ENCODE measurements around the gene RGS9.

RGS9 gene

DNA sequence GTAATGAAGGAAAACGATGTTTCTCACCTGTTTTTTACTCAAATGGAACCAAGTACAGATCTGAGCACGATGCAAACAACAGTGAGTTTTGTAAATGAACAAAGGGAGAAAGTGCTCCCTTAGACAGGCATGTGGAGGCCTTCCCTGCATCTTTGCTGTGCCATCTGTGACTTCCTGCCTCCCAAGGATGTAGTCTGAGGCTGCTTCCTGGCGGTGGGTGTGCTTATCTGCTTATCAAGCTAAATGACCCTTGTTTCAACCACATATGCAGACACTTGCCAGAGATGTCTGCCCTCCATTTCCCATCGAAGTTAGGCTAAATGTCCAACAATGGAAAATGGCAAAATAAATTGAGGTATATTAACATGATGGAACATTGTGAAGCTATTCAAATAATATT, 34.6 kb downstream of the RGS9 start:
- H3K27ac ChIP-seq, result no peak overlapping the region
- TF ChIP-seq, protein P1, sequence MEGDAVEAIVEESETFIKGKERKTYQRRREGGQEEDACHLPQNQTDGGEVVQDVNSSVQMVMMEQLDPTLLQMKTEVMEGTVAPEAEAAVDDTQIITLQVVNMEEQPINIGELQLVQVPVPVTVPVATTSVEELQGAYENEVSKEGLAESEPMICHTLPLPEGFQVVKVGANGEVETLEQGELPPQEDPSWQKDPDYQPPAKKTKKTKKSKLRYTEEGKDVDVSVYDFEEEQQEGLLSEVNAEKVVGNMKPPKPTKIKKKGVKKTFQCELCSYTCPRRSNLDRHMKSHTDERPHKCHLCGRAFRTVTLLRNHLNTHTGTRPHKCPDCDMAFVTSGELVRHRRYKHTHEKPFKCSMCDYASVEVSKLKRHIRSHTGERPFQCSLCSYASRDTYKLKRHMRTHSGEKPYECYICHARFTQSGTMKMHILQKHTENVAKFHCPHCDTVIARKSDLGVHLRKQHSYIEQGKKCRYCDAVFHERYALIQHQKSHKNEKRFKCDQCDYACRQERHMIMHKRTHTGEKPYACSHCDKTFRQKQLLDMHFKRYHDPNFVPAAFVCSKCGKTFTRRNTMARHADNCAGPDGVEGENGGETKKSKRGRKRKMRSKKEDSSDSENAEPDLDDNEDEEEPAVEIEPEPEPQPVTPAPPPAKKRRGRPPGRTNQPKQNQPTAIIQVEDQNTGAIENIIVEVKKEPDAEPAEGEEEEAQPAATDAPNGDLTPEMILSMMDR (IDR thresholded peaks at IDR 0.05), result no peak
- no peak for TF ChIP-seq ZFX (IDR thresholded peaks at IDR 0.05; ENCODE audit: borderline replicate concordance)

DNA sequence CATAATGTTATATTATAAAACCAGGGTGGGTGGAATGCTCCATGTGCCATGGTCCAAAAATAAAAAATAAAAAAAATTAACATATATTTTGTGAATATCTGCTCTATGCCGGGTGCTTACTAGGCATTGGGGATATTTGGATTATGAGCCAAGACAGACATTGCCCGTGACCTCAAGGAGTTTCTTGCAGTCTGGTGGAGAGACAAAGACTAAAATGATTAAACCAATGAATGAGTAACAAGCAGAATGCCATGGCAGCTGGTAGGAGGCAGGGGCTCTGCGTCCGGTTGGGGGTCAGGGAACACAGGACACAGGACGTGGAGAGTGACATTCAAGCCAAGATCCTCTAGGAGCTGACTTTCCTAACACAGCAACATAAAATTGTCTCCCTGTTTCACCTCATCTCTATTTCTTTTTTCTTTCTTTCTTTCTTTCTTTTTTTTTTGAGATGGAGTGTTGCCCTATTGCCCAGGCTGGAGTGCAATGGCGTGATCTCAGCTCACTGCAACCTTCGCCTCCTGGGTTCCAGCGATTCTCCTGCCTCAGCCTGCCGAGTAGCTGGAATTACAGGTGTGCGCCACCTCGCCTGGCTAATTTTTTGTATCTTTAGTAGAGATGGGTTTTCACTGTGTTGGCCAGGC, 35.4 kb downstream of the RGS9 start:
- no peak overlapping the region for H3K27ac ChIP-seq
- TF ChIP-seq ZFX (IDR thresholded peaks at IDR 0.05; ENCODE audit: borderline replicate concordance), result no peak
- TF ChIP-seq, protein P1 (IDR thresholded peaks at IDR 0.05), result no peak

DNA sequence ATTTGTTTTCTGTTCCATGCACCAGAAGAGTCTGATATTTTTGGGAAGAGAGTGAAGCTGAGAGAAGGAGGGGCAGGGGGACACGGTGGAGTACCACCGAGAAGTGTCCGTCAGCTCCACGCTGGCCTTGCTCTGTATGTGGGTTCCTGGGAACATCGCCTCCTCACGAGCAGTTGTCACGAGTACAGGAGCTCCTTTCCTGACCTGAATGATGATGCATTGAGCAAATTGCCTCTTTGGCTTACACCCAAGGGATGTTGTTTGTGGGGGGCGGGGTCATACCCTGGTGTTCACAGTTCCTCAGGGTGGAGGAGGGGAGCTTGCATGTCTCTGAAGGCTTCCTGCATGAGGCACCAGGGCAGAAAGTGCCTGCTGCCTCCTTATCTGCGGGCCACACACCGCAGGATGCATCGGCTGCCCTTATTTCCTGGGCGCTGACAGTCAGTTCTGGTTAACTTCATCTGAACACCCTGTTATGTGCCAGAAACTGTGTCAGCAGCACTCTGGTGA, 36.2 kb downstream of the RGS9 start:
- TF ChIP-seq, protein P1 (IDR thresholded peaks at IDR 0.05), result no peak
- TF ChIP-seq ZFX (IDR thresholded peaks at IDR 0.05; ENCODE audit: borderline replicate concordance), result no peak
- no peak overlapping the region for H3K27ac ChIP-seq

DNA sequence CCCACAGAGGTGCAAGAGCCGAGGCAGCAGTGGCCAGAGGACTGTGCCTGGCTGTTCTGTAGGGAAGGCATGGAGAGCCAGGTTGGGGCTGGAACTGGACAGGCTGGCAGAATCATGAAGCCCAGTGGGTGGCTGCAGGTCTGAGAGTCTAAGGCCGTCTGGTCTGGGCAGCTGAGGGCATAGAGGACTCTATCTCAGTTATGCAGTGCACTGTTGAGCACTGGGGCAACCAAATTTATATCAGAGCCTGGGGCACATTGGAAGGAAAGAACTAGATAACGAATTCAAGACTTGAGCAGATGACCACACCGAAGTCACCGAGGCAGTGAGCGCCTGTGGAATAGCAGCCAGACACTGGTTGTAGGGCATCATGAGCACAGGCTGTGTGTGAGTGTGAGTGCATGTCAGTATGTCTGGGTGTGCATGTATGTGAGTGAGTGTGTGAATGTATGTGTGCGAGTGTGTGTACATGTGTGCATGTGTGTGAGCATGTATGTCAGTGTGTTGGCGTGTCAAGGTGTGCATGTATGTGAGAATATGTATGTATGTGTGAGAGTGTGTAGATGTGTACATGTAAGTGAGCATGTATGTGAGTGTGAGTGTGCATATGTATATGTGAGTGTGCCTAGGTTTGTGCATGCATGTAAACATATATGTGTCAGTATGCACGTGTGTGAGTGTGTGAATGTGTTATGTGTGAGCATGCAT, 37.0 kb downstream of the RGS9 start:
- H3K27ac ChIP-seq, result no peak overlapping the region
- TF ChIP-seq, protein P1 (IDR thresholded peaks at IDR 0.05), result no peak
- TF ChIP-seq ZFX (IDR thresholded peaks at IDR 0.05; ENCODE audit: borderline replicate concordance), result no peak

DNA sequence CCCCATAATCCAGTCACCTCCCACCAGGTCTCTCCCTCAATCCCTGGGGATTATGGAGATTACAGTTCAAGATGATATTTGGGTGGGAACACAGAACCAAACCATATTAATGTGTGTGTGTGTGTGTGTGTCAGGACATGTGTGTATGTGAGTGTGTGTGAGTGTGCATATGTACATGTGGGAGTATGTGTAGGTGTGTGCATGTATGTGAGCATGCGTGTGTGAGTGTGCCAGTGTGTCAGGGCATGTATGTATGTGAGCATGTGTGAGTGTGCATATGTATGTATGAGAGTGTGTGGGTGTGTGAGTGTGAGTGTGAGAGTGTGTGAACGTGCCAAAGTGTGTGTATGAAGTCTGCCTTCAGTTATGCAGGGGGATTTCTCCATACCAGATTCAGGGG, 37.8 kb downstream of the RGS9 start:
- TF ChIP-seq, protein P1 (IDR thresholded peaks at IDR 0.05), result no peak
- TF ChIP-seq ZFX (IDR thresholded peaks at IDR 0.05; ENCODE audit: borderline replicate concordance), result no peak
- no peak overlapping the region for H3K27ac ChIP-seq

DNA sequence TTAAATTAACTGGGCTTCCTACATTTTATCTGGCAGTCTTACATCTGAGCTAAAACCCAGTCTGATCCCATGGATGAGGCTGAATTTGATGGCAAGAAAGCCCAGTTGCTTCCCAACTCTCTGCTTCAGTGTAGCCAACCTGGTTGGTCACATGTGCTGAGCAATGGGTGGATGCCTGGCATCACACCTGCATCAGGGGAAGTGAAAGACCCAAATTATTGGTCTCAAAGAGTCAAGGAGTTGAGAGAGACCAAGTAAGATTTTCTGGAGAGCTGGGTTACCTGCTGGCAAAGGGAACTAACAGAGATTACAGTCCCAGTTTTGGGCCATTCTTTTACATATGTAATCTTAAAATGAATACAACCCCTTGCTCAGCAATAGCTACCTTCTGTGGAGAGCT, 38.8 kb downstream of the RGS9 start:
- TF ChIP-seq, protein P1 (IDR thresholded peaks at IDR 0.05), result no peak
- TF ChIP-seq ZFX (IDR thresholded peaks at IDR 0.05; ENCODE audit: borderline replicate concordance), result no peak
- no peak overlapping the region for H3K27ac ChIP-seq
